HPDE6-E6E7 (cell line): Measurements from ENCODE around the gene EHMT1.

Experiments used
- DNase-seq: peaks from one replicate; pipeline ENCODE4 v3.0.0; 2011; ENCODE audit warnings: missing footprints; ENCODE audit errors: extremely low spot score

The EHMT1 gene

GRCh38 chr9:137618105-137619067 lies at the start of gene EHMT1:
TSS of gene EHMT1 (plus strand) at chr9:137619005. CDS start at chr9:137619029, 24 bp downstream.
- DNase-seq: peak; percentile 86

- no peak for DNase-seq
These were observed 49.1 kb upstream of the EHMT1 start for GRCh38 chr9:137569609-137570203.

- no peak for DNase-seq
These were observed 48.2 kb upstream of the EHMT1 start for GRCh38 chr9:137570566-137570965.

DNA sequence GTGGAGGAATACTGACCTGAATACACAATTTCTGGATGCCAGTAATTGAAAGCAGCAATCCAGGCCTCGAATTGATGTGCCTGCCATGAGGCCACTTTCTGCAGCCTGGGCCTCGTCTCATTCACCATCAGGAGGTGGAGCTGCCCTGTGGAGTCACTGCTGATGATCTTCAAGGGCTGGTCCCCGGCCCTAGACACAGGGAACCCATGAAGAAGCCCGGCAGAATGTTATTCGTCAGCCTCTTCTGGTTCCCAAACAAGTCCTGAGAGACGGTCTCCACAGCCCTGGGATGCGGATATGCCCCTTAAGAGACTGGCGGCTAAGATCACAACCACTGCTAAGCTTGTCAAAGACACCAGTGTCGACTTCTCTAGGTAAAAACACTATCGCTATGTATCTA lies 44.6 kb upstream of the EHMT1 start:
- no peak for DNase-seq

DNA sequence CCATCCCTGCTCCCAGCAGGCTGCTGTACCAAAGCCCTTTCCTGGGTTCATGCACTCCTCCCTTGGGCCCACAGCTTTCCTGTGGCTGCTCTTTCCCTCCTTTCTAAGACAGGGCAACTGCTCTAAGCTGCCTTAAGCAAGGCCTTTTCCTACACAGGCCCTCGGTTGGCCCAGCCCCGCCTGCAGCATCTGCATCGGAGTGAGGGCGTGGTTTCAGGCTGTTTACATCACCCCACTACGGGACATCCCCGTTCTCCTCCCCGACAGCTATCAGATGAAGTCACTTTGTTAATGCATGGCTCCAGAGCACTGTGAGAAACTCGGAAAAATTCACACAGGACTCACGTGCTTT lies 43.5 kb upstream of the EHMT1 start:
- DNase-seq: no peak

GRCh38 chr9:137575716-137576411 lies 42.9 kb upstream of the EHMT1 start:
- DNase-seq: no peak

GRCh38 chr9:137578518-137579258 lies 40.1 kb upstream of the EHMT1 start, which contains the start of gene DPH7:
TSS of gene DPH7 (minus strand) at chr9:137578925. CDS start at chr9:137578777, 148 bp downstream.
- DNase-seq: peak; percentile 97

- no peak for DNase-seq
These were observed 39.6 kb upstream of the EHMT1 start for GRCh38 chr9:137579259-137579604.

DNA sequence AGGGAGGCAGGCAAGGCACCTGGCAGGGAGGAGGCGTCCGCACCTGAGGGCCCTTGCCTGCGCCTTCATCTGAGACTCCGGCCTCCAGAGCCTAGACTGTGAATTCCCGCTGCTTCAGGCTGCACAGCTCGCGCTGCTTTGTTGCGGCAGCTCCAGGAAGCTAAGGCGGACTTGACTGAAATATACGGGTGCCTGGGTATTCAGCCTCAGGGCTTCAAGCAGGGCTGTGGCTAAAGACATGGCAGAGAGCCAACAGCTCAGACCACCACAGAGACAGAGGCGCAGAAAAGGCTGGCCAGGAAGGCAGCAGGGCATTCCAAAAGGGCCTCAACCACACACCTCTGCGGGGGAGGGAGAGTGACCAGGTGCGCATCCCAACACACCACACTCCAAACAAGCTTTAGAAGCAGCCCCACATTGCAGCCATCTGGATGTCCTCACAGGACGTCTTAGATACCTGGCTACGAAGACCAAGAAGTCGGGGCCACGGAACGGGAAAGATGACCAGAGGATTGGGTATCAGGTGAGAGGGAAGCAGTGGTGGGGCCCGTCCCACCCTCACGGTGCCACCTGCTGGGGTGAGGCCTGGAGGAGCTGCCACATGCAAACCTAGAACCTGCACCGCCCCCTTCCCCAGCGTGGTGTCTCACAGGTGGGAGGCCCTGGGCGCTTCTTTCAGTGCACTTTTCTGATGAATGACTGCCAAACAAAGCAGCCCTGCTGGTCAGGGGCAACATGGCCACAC lies 38.4 kb upstream of the EHMT1 start:
- DNase-seq: no peak

- DNase-seq: no peak
These were observed 37.9 kb upstream of the EHMT1 start for GRCh38 chr9:137580954-137581322.

DNA sequence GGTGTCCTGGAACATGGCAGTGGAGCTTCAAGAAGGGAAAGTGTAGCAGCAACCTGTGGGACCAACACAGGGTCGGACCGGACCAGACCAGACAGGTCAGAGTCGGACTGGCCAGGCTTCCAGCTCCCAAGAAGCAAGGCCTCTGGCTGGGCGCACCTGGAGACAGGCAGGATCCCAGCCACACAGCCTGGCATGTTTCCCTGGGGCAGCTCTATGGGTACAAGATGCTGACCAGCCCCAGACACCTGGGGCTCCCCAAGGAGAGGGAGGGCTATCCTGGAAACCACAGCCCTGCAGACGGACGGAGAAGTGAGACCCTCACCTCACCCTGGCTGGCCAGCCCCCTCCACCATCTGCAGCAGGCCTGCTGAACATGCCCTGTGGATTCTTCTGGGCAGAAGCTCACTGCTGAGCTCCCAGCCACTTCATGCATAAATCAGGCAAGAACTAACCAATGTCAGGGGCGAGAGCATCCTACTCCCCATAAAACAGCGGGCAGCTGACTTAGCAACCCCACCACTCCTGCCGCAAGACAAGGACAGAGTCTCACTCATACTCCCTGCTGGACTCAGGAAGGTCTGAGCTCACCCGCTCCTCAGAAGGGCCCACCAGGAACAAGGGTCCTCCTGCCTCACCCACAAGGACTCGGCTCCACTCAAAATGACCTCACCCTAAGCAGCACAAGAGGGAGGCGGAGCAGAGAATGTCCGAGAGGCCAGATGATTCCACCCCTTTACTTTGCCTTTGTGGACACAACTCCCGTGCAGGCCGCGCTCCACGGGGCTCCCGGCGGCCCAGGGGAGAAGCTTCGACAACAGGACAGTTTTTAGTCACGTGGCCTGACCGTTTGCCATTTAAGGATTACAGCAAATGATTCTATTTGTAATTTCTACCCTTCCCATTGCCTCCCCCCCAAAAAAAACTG lies 37.2 kb upstream of the EHMT1 start:
- DNase-seq: no peak

GRCh38 chr9:137582286-137582860 lies 36.4 kb upstream of the EHMT1 start:
- DNase-seq: no peak

GRCh38 chr9:137583347-137583746 lies 35.5 kb upstream of the EHMT1 start:
- DNase-seq: no peak

DNA sequence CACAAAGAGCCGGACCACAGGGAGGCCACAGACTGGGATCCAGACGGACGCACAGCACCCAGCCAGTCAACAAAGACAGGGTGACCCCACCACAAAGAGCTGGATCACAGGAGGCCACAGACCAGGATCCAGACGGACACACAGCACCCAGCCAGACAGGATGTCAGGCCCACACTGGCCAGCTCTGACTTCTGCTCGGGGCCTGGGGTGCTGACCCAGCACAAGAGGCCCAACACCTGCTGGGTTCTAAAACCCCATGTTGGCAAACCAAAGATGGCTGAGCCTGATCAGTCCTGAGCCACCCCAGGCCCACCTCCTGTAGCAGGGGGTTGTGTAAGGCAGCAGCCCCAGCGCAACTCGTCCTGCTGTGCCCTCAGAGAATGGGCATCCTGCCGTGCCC lies 34.8 kb upstream of the EHMT1 start:
- no peak for DNase-seq

DNA sequence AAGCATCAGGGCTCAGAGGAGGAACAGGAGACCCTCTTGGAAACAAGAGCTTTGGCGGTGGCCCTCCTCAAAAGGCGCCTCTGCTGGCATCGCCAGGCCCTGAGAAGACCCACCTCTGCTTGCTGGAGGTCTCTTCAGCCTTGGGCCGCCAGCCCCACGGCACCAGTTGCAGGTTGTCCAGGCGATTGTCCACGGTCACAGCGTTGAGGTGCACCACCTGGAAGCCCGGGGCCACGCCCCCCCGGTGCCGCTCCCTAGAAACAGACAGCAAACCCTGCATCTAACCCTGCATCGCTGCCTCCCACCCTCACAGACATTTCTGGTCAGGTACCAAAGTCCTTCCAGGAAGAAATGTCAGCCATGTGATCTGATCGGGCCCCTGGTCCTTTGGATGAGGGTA lies 32.0 kb upstream of the EHMT1 start:
- DNase-seq: no peak

- no peak for DNase-seq
These were observed 30.5 kb upstream of the EHMT1 start for GRCh38 chr9:137588311-137588710.

DNA sequence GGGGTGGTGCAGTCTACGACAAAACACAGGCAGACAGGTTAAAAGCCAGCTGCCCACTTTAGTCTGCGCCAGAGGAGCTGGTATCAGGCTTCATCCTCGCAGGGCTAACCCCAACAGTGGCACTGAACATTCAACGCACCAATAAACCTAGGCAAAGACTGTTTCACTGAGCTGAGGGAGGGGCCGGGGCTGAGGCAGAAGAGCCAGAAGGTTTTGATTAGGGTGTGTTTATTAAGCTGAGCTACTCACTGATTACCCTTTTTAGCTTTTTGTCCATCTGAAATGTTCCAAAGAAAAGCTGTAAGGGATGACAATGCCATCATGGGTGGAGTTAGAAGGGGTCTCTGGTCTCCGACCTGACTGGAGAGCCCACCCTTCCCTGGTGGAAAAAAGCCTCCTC lies 29.9 kb upstream of the EHMT1 start:
- no peak for DNase-seq

- DNase-seq: no peak
These were observed 29.2 kb upstream of the EHMT1 start for GRCh38 chr9:137589441-137590122.

- DNase-seq: no peak
These were observed 28.7 kb upstream of the EHMT1 start for GRCh38 chr9:137590123-137590468.
